HepG2 (cell line): ENCODE measurements around the gene LSMEM2. TPM values are rescaled to one million over a fixed set of nuclear protein-coding genes. Genes with fewer than 3 reads are reported as not detected.

Source experiments
- ATF7 ChIP-seq, 2 experiments: fragments of 450-650 bp in 1 of 2; sonication (generic) in 1 of 2; formaldehyde crosslinking in 1 of 2; IDR thresholded peaks; 2 replicates each; pipeline versions ENCODE4 v1.4.0 to v1.6.1; 2016 to 2020; ENCODE audit warnings: antibody characterized with exemption in 1 of 2, mild to moderate bottlenecking in 1 of 2, missing genetic modification reagents in 1 of 2
- BRD4 ChIP-seq: sonication (generic); formaldehyde crosslinking; IDR thresholded peaks from 2 replicates; pipeline ENCODE4 v1.4.0; 2020; ENCODE audit warnings: missing genetic modification reagents
- DNMT1 ChIP-seq: sonication (generic); formaldehyde crosslinking; IDR thresholded peaks from 2 replicates; pipeline ENCODE4 v1.5.1; 2020; ENCODE audit warnings: mild to moderate bottlenecking, missing genetic modification reagents
- HIVEP1 ChIP-seq: sonication (generic); formaldehyde crosslinking; IDR thresholded peaks from 2 replicates; pipeline ENCODE4 v1.4.0; 2020; ENCODE audit warnings: mild to moderate bottlenecking, missing genetic modification reagents
- MYC ChIP-seq: sonication (generic); formaldehyde crosslinking; IDR thresholded peaks from 2 replicates; pipeline ENCODE4 v1.9.0; 2021; ENCODE audit warnings: missing genetic modification reagents, borderline replicate concordance
- NR3C1 ChIP-seq: sonication (generic); formaldehyde crosslinking; IDR thresholded peaks from 2 replicates; pipeline ENCODE4 v1.4.0; 2020; ENCODE audit warnings: missing genetic modification reagents
- RNF2 ChIP-seq: fragments of 450-650 bp; conservative IDR thresholded peaks from 2 replicates; pipeline ENCODE4 v1.6.1; 2016; ENCODE audit warnings: low read depth
- SCMH1 ChIP-seq: sonication (generic); formaldehyde crosslinking; IDR thresholded peaks from 2 replicates; pipeline ENCODE4 v1.9.0; 2021; ENCODE audit warnings: missing genetic modification reagents, mild to moderate bottlenecking, borderline replicate concordance
- SETDB1 ChIP-seq: sonication (generic); formaldehyde crosslinking; IDR thresholded peaks from 2 replicates; pipeline ENCODE4 v1.5.1; 2020; ENCODE audit warnings: missing genetic modification reagents, mild to moderate bottlenecking, borderline replicate concordance
- ZBTB38 ChIP-seq: sonication (generic); formaldehyde crosslinking; IDR thresholded peaks from 2 replicates; pipeline ENCODE4 v1.5.1; 2020; ENCODE audit warnings: mild to moderate bottlenecking, missing genetic modification reagents
- ZFAT ChIP-seq: sonication (generic); formaldehyde crosslinking; conservative IDR thresholded peaks from 2 replicates; pipeline ENCODE4 v1.8.1; 2023; ENCODE audit warnings: missing genetic modification reagents, inconsistent platforms
- ZKSCAN5 ChIP-seq: sonication (generic); formaldehyde crosslinking; IDR thresholded peaks from 2 replicates; pipeline ENCODE4 v1.5.1; 2020; ENCODE audit warnings: mild to moderate bottlenecking, missing genetic modification reagents
- ZNF484 ChIP-seq: sonication (generic); formaldehyde crosslinking; IDR thresholded peaks from 2 replicates; pipeline ENCODE4 v1.5.1; 2020; ENCODE audit warnings: mild to moderate bottlenecking, low read depth, missing genetic modification reagents, borderline replicate concordance
- polyA plus RNA-seq, 8 experiments: library from polyadenylated mRNA; depleted of rRNA in 3 of 8; stranded (reverse) in 7 of 8; unstranded in 1 of 8; fragments of >200 nt; fragmentation: Illumina TruSeq in 4 of 8; extraction: Trizol in 4 of 8; gene quantifications; 2 replicates each; pipeline versions ENCODE4 v1.2.1 to v1.2.3, GENCODE V29; 2011 to 2016; ENCODE audit warnings: low read depth in 4 of 8, missing spikeins in 1 of 8, mixed read lengths in 1 of 8; ENCODE audit not compliant: insufficient read depth in 1 of 8
- total RNA-seq, 5 experiments: library from RNA; depleted of rRNA; stranded (reverse); fragments of >200 nt; fragmentation: Illumina TruSeq; extraction: Trizol; gene quantifications; 2 replicates each; pipeline ENCODE4 v1.2.3, GENCODE V29; 2016; ENCODE audit warnings: low read depth in 1 of 5
- TF ChIP-seq, protein P1 (sequence below): IDR thresholded peaks from 2 replicates; pipeline ENCODE4 v1.6.1; 2016; ENCODE audit warnings: mild to moderate bottlenecking, missing biosample characterization, missing genetic modification reagents
- TF ChIP-seq, protein P2 (sequence below): IDR thresholded peaks from 2 replicates; pipeline ENCODE4 v1.6.1; 2016; ENCODE audit warnings: missing biosample characterization, missing genetic modification reagents, low read depth
- TF ChIP-seq, protein P3 (sequence below): sonication (generic); formaldehyde crosslinking; IDR thresholded peaks from 2 replicates; pipeline ENCODE4 v1.4.0; 2020; ENCODE audit warnings: mild to moderate bottlenecking, low read depth, missing genetic modification reagents
- TF ChIP-seq, protein P4 (sequence below): sonication (generic); formaldehyde crosslinking; IDR thresholded peaks from 2 replicates; pipeline ENCODE4 v1.4.0; 2020; ENCODE audit warnings: low read depth, missing genetic modification reagents
- TF ChIP-seq, protein P5 (sequence below), 2 experiments: sonication (generic) in 1 of 2; formaldehyde crosslinking in 1 of 2; IDR thresholded peaks; 2 replicates each; pipeline versions ENCODE4 v1.4.0 to v1.6.1; 2018 to 2020; ENCODE audit warnings: missing genetic modification reagents in 2 of 2, borderline replicate concordance in 1 of 2, low read depth in 1 of 2, mild to moderate bottlenecking in 1 of 2, missing biosample characterization in 1 of 2

The LSMEM2 gene
- total and polyA plus RNA-seq, 2 of the 13 experiments (the other 11 are each of a cell fraction or from before 2014, with no cell fraction given), result 0.07 to 0.41 TPM

DNA sequence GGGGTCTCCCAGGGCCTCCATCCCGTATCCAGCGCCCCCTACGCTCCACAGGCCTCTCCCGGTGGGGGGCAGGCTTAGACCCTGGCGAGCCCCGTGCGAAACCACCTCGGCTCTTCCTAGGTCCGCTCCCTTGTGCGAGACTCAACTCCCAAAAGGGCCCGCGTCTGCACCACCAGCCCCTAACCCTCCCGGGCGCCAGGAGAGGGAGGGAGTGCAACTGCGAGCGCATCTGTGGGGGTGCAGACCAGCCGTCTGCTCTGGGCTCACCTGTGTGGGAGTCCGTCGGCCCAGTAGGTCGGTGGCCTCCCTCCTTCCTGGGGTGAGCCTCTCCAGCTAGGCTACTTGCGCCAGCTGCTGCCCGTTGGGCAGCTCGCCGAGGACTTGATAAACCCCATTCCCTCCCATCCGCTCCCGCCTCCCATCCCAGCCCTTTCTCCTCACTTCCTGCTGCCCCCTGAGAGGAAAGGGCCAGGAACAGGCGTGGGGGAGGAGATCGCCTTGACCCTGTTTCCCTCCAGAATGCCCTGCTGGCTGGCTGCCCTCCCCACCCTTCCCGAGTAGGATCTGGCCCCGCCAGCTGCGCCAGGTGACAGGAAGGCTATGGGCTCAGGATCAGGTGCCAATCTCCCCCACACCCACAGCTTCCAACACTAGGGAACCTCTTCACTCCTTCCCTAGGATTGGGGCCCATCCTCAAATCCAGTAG, 43.7 kb downstream of the LSMEM2 start, which contains the start of gene HYAL2 (continued):
- TF ChIP-seq NR3C1 (CRISPR knock-in tag) (no peak), SCMH1 (CRISPR knock-in tag) (no peak), ZKSCAN5 (CRISPR knock-in tag) (no peak), MYC (CRISPR knock-in tag) (no peak; the same call in 1 of the 2 replicates), SETDB1 (0 out of 2 replicates have a peak, but pooled peaks have one; percentile 48), RNF2 (no peak), ZFAT (no peak), ATF7 (IDR thresholded peaks at IDR 0.05) (no peak), ATF7 (CRISPR knock-in tag; IDR thresholded peaks at IDR 0.05) (no peak), BRD4 (CRISPR knock-in tag) (no peak), HIVEP1 (CRISPR knock-in tag) (no peak; the same call in 1 of the 2 replicates), DNMT1 (no peak), ZNF484 (CRISPR knock-in tag) (no peak), ZBTB38 (CRISPR knock-in tag) (peak; percentile 95)
- TF ChIP-seq, protein P1, sequence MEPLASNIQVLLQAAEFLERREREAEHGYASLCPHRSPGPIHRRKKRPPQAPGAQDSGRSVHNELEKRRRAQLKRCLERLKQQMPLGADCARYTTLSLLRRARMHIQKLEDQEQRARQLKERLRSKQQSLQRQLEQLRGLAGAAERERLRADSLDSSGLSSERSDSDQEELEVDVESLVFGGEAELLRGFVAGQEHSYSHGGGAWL (CRISPR knock-in tag), result no peak
- TF ChIP-seq, protein P2, sequence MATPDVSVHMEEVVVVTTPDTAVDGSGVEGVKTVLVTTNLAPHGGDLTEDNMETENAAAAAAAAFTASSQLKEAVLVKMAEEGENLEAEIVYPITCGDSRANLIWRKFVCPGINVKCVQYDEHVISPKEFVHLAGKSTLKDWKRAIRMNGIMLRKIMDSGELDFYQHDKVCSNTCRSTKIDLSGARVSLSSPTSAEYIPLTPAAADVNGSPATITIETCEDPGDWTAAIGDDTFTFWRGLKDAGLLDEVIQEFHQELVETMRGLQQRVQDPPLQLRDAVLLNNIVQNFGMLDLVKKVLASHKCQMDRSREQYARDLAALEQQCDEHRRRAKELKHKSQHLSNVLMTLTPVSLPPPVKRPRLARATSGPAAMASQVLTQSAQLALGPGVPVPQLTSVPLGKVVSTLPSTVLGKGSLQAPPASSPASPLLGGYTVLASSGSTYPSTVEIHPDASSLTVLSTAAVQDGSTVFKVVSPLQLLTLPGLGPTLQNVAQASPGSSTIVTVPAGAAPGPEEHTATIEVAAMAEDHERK (CRISPR knock-in tag), result no peak
- TF ChIP-seq, protein P3, sequence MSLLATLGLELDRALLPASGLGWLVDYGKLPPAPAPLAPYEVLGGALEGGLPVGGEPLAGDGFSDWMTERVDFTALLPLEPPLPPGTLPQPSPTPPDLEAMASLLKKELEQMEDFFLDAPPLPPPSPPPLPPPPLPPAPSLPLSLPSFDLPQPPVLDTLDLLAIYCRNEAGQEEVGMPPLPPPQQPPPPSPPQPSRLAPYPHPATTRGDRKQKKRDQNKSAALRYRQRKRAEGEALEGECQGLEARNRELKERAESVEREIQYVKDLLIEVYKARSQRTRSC (CRISPR knock-in tag), result no peak
- TF ChIP-seq, protein P4, sequence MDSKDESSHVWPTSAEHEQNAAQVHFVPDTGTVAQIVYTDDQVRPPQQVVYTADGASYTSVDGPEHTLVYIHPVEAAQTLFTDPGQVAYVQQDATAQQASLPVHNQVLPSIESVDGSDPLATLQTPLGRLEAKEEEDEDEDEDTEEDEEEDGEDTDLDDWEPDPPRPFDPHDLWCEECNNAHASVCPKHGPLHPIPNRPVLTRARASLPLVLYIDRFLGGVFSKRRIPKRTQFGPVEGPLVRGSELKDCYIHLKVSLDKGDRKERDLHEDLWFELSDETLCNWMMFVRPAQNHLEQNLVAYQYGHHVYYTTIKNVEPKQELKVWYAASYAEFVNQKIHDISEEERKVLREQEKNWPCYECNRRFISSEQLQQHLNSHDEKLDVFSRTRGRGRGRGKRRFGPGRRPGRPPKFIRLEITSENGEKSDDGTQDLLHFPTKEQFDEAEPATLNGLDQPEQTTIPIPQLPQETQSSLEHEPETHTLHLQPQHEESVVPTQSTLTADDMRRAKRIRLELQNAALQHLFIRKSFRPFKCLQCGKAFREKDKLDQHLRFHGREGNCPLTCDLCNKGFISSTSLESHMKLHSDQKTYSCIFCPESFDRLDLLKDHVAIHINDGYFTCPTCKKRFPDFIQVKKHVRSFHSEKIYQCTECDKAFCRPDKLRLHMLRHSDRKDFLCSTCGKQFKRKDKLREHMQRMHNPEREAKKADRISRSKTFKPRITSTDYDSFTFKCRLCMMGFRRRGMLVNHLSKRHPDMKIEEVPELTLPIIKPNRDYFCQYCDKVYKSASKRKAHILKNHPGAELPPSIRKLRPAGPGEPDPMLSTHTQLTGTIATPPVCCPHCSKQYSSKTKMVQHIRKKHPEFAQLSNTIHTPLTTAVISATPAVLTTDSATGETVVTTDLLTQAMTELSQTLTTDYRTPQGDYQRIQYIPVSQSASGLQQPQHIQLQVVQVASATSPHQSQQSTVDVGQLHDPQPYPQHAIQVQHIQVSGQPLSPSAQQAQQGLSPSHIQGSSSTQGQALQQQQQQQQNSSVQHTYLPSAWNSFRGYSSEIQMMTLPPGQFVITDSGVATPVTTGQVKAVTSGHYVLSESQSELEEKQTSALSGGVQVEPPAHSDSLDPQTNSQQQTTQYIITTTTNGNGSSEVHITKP (CRISPR knock-in tag), result no peak
- TF ChIP-seq, protein P5, sequence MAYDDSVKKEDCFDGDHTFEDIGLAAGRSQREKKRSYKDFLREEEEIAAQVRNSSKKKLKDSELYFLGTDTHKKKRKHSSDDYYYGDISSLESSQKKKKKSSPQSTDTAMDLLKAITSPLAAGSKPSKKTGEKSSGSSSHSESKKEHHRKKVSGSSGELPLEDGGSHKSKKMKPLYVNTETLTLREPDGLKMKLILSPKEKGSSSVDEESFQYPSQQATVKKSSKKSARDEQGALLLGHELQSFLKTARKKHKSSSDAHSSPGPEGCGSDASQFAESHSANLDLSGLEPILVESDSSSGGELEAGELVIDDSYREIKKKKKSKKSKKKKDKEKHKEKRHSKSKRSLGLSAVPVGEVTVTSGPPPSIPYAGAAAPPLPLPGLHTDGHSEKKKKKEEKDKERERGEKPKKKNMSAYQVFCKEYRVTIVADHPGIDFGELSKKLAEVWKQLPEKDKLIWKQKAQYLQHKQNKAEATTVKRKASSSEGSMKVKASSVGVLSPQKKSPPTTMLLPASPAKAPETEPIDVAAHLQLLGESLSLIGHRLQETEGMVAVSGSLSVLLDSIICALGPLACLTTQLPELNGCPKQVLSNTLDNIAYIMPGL (CRISPR knock-in tag; IDR thresholded peaks at IDR 0.05; ENCODE audit: borderline replicate concordance in 1 of 2, low read depth in 1 of 2), result no peak; a peak in 1 of 4 replicates
